A673 (cell line): ENCODE results near the gene GIMAP1.

Source experiments
- EZH2 ChIP-seq: fragments of 200-600 bp; sonication (generic); IDR thresholded peaks from 2 replicates; pipeline ENCODE4 v1.6.1; 2017; ENCODE audit warnings: borderline replicate concordance, low read depth, mild to moderate bottlenecking, mixed read lengths, antibody characterized with exemption, low read length; ENCODE audit not compliant: poor library complexity, severe bottlenecking
- TF ChIP-seq, protein P1 (sequence below): fragments of 300-800, 200-600 bp; sonication (generic); conservative IDR thresholded peaks from 2 replicates; pipeline ENCODE4 v1.5.1; 2017; ENCODE audit warnings: low read depth, mild to moderate bottlenecking, antibody characterized with exemption, low read length, moderate library complexity, mixed read lengths

- TF ChIP-seq, protein P1, sequence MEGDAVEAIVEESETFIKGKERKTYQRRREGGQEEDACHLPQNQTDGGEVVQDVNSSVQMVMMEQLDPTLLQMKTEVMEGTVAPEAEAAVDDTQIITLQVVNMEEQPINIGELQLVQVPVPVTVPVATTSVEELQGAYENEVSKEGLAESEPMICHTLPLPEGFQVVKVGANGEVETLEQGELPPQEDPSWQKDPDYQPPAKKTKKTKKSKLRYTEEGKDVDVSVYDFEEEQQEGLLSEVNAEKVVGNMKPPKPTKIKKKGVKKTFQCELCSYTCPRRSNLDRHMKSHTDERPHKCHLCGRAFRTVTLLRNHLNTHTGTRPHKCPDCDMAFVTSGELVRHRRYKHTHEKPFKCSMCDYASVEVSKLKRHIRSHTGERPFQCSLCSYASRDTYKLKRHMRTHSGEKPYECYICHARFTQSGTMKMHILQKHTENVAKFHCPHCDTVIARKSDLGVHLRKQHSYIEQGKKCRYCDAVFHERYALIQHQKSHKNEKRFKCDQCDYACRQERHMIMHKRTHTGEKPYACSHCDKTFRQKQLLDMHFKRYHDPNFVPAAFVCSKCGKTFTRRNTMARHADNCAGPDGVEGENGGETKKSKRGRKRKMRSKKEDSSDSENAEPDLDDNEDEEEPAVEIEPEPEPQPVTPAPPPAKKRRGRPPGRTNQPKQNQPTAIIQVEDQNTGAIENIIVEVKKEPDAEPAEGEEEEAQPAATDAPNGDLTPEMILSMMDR = no peak
- no peak for TF ChIP-seq EZH2
Measured at GRCh38 chr7:150723467-150723866, 7.1 kb downstream of the GIMAP1 start.
